ENCODE measurements around the gene TPO.

- TF ChIP-seq GATA3 (IDR thresholded peaks at IDR 0.05; ENCODE audit: low read depth, low read length) = no peak
- no peak for TF ChIP-seq GATA2 (IDR thresholded peaks at IDR 0.05; ENCODE audit: low read depth, low read length)
These were observed 99.3 kb downstream of the TPO start for GRCh38 chr2:1512321-1513289.
